CD4-positive, alpha-beta T cell (primary cell): ENCODE results near the gene PI3. TPM values are rescaled to one million over a fixed set of nuclear protein-coding genes. Genes with fewer than 3 reads are reported as not detected.

ENCODE experiments used
- ATAC-seq: fragments of 200-7000 bp; cut with Tn5 transposase; one replicate; pipeline ENCODE4 v1.10.0; 2022; ENCODE audit warnings: mild to moderate bottlenecking; ENCODE audit not compliant: poor library complexity
- CTCF ChIA-PET: fragments of 350-600 bp; sonication (Branson Sonifier 250); formaldehyde crosslinking; loops from one replicate; lab custom pipeline; 2021; ENCODE audit warnings: antibody characterized with exemption, inconsistent platforms; lab: Charles Lee
- POLR2A ChIA-PET: fragments of 350-600 bp; sonication (Branson Sonifier 250); formaldehyde crosslinking; loops from one replicate; lab custom pipeline; 2021; ENCODE audit warnings: antibody characterized with exemption, inconsistent platforms; lab: Charles Lee
- DNase-seq, 14 experiments: peaks; one replicate each; pipeline ENCODE4 v3.0.0-alpha.2; 2013 to 2020; ENCODE audit warnings: mixed read lengths in 2 of 14
- H3K27ac ChIP-seq, 2 donors: one replicate each; pipeline versions ENCODE4 v1.5.1 to v1.7.0; 2013; ENCODE audit warnings: low read length in 2 of 2, low read depth in 1 of 2, mild to moderate bottlenecking in 1 of 2
- H3K27me3 ChIP-seq, 2 experiments: 1 replicate in 1 of 2; 2 replicates in 1 of 2; pipeline versions ENCODE4 v1.6.1 to v1.7.0; 2013; ENCODE audit warnings: low read length in 2 of 2, control low read depth in 1 of 2, mild to moderate bottlenecking in 1 of 2, moderate library complexity in 1 of 2; ENCODE audit not compliant: insufficient read depth in 2 of 2, control insufficient read depth in 1 of 2
- H3K36me3 ChIP-seq: one replicate; pipeline ENCODE4 v1.6.1; 2013; ENCODE audit warnings: low read length, control low read depth; ENCODE audit not compliant: insufficient read depth
- H3K4me1 ChIP-seq: one replicate; pipeline ENCODE4 v1.6.1; 2013; ENCODE audit warnings: low read length, control low read depth; ENCODE audit not compliant: insufficient read depth
- H3K4me3 ChIP-seq: one replicate; pipeline ENCODE4 v1.5.1; 2013; ENCODE audit warnings: mild to moderate bottlenecking, low read length, moderate library complexity
- H3K9me3 ChIP-seq, 2 experiments: 1 replicate in 1 of 2; 2 replicates in 1 of 2; pipeline versions ENCODE4 v1.6.1 to v1.7.0; 2013; ENCODE audit warnings: low read length in 2 of 2, mild to moderate bottlenecking in 2 of 2, control low read depth in 1 of 2, moderate library complexity in 1 of 2; ENCODE audit not compliant: control insufficient read depth in 1 of 2, insufficient read depth in 1 of 2
- H3K27ac Mint-ChIP-seq: one replicate; pipeline ENCODE4 v1.8.0; 2020; ENCODE audit warnings: mixed read lengths
- H3K27me3 Mint-ChIP-seq: one replicate; pipeline ENCODE4 v1.8.0; 2021; ENCODE audit warnings: mixed read lengths
- H3K36me3 Mint-ChIP-seq: one replicate; pipeline ENCODE4 v1.8.0; 2021; ENCODE audit warnings: low read depth, mixed read lengths
- H3K4me1 Mint-ChIP-seq: one replicate; pipeline ENCODE4 v1.8.0; 2021; ENCODE audit warnings: low read depth, mixed read lengths
- H3K4me3 Mint-ChIP-seq: one replicate; pipeline ENCODE4 v1.8.0; 2020; ENCODE audit warnings: mild to moderate bottlenecking, mixed read lengths
- H3K9me3 Mint-ChIP-seq: one replicate; pipeline ENCODE4 v1.8.0; 2020; ENCODE audit warnings: mixed read lengths
- CTCF ChIP-seq: fragments of 200-600 bp; IDR thresholded peaks from one replicate; pipeline ENCODE4 v1.8.0; 2022; ENCODE audit warnings: antibody characterized with exemption, mild to moderate bottlenecking
- intact Hi-C, 2 experiments: fragments of 100-400 bp; cut with DNase I in 1 of 2; cut with micrococcal nuclease in 1 of 2; formaldehyde crosslinking; loops; one replicate each; pipeline versions ENCODE4 v1.15.1 to v1.9.0; 2023 to 2025; cut with DNase I, micrococcal nuclease
- total RNA-seq, 174 experiments: library from RNA in 2 of 174; stranded (reverse) in 2 of 174; gene quantifications; one replicate each; pipeline ENCODE4 v1.2.3 and lab custom pipeline; 2021 to 2026

The PI3 gene
- total RNA-seq, 2 experiments from 2014 or later = not detected

- H3K36me3 Mint-ChIP-seq = no peaks in the 10 kb centered on the region
- Histone ChIP-seq H3K36me3 (no peaks in the 10 kb centered on the region), H3K27me3 (peaks cover 0 to 2% of the 10 kb centered on the region in 2 experiments), H3K27ac (no peak overlapping the region), H3K4me1 (no peaks in the 10 kb centered on the region), H3K9me3 (no peaks in the 10 kb centered on the region), H3K4me3 (no peak overlapping the region)
- ATAC-seq = no peak
- no peak overlapping the region for H3K27ac Mint-ChIP-seq
- H3K27me3 Mint-ChIP-seq = peaks cover 26% of the 10 kb centered on the region
- intact Hi-C loops = no loop called here
- no peaks in the 10 kb centered on the region for H3K4me1 Mint-ChIP-seq
- no peak for DNase-seq
- POLR2A ChIA-PET = no interaction called here
- no peak for TF ChIP-seq CTCF
- H3K4me3 Mint-ChIP-seq = no peak overlapping the region
- CTCF ChIA-PET = no interaction called here
- H3K9me3 Mint-ChIP-seq = no peaks in the 10 kb centered on the region
Observed at GRCh38 chr20:45189067-45189609, 14.4 kb downstream of the PI3 start.

- no peak for TF ChIP-seq CTCF
- Histone ChIP-seq H3K36me3 (no peaks in the 10 kb centered on the region), H3K4me3 (no peak overlapping the region), H3K9me3 (no peaks in the 10 kb centered on the region), H3K4me1 (no peaks in the 10 kb centered on the region), H3K27ac (no peak overlapping the region), H3K27me3 (peaks cover 0 to 2% of the 10 kb centered on the region in 2 experiments)
- CTCF ChIA-PET = no interaction called here
- POLR2A ChIA-PET = no interaction called here
- DNase-seq (no peak), ATAC-seq (no peak)
- Mint-ChIP-seq H3K4me1 (no peaks in the 10 kb centered on the region), H3K36me3 (no peaks in the 10 kb centered on the region), H3K27ac (no peak overlapping the region), H3K9me3 (no peaks in the 10 kb centered on the region), H3K4me3 (no peak overlapping the region), H3K27me3 (peaks cover 23% of the 10 kb centered on the region)
- intact Hi-C loops = loop anchor here in 1 of 2 experiments (5.0 kb wide), 1 partner anchor 1102 kb away; no protein-coding TSS in a partner anchor
Observed at GRCh38 chr20:45189861-45190260, 15.2 kb downstream of the PI3 start.

- no peak for DNase-seq
- TF ChIP-seq CTCF = no peak
- Histone ChIP-seq H3K9me3 (no peaks in the 10 kb centered on the region), H3K27me3 (peaks cover 0 to 2% of the 10 kb centered on the region in 2 experiments), H3K4me1 (no peaks in the 10 kb centered on the region), H3K36me3 (no peaks in the 10 kb centered on the region), H3K27ac (no peak overlapping the region), H3K4me3 (no peak overlapping the region)
- ChIA-PET CTCF (no interaction called here), POLR2A (no interaction called here)
- no peaks in the 10 kb centered on the region for H3K4me1 Mint-ChIP-seq
- H3K27ac Mint-ChIP-seq = no peak overlapping the region
- H3K9me3 Mint-ChIP-seq = peaks cover 3% of the 10 kb centered on the region
- H3K27me3 Mint-ChIP-seq = peaks cover 17% of the 10 kb centered on the region
- intact Hi-C loops = loop anchor here in 1 of 2 experiments (5.0 kb wide), 1 partner anchor 1100 kb away; no protein-coding TSS in a partner anchor
- H3K36me3 Mint-ChIP-seq = no peaks in the 10 kb centered on the region
- H3K4me3 Mint-ChIP-seq = no peak overlapping the region
- no peak for ATAC-seq
Observed at GRCh38 chr20:45191926-45192325, 17.2 kb downstream of the PI3 start.
